ENCODE data around the gene ELAVL2.

ELAVL2 gene

GRCh38 chr9:23822261-23823169 is 3.5 kb downstream of the ELAVL2 start:
- no peak for DNase-seq (ENCODE audit: extremely low read depth in 1 of 2, low read depth in 1 of 2)

DNA sequence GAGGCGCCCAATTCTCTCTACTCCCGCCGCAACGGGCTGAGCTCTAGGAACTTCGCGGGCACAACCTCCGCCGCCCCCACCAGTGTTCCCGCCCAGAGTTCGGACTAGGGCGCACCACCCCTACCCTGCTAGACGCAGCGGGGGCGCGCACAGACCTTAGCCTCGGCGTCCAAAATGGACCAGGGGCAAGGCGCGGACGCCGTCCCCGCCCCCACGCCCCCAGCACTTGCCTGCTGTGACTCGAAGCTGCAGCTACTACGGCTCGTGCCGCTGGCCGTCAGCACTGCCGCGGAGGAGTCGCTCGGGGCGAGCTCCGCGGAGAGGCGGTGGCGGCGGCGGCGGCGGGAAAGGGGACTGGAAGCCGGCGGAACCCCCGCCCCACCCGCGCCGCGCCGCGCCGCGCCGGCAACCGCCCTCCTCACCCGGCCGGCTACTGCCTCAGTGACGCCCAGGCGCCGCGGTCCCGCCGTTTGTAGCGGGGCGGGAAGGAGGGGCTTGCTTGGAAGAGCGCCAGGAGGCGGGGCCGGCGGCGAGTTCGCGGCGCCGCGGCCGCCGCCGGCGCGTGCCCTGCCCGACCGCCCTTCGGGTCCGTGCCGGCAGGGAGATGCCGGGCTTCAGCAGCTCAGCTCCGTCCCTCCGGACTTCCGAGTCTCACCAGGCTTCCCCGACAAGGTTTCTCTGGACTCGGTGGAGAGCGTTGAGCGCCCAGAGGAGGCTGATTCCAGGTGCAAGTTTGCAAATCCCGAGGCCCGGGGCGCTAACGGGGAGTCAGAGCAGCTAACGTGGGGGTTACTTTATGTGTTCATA is 4.5 kb downstream of the ELAVL2 start:
- no peak for DNase-seq (ENCODE audit: extremely low read depth in 1 of 2, low read depth in 1 of 2)

GRCh38 chr9:23820451-23821374 is 5.3 kb downstream of the ELAVL2 start:
- no peak for DNase-seq (ENCODE audit: extremely low read depth in 1 of 2, low read depth in 1 of 2)

GRCh38 chr9:23819403-23819802 is 6.6 kb downstream of the ELAVL2 start:
- DNase-seq (ENCODE audit: extremely low read depth in 1 of 2, low read depth in 1 of 2), result no peak

DNA sequence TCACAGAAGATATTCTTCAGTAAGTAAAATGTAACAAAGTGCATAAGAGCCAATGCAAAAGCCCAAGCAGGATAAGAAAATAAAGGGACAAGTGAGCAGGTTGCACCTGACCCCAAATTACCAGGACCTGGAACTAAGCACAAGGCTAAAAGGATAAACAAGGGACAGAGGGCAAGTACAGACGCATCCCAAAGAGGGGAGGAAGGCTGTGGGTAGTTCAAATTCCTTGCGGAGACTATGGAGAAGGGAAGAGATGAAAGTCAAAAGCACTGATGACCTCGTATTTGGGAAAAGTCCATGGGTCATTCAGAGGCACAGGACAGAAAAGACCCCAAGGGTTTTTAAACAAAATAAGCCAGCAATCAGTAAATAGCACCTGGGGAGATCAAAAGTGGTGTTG is 11.8 kb downstream of the ELAVL2 start:
- no peak for DNase-seq (ENCODE audit: extremely low read depth in 1 of 2, low read depth in 1 of 2)

- no peak for DNase-seq (ENCODE audit: extremely low read depth in 1 of 2, low read depth in 1 of 2)
Observed at GRCh38 chr9:23812673-23813072, 13.4 kb downstream of the ELAVL2 start.

- DNase-seq (ENCODE audit: extremely low read depth in 1 of 2, low read depth in 1 of 2), result no peak
Observed at GRCh38 chr9:23811633-23812032, 14.4 kb downstream of the ELAVL2 start.

- DNase-seq (ENCODE audit: extremely low read depth in 1 of 2, low read depth in 1 of 2), result no peak
Observed at GRCh38 chr9:23803216-23803615, 22.8 kb downstream of the ELAVL2 start.

GRCh38 chr9:23801523-23801922 is 24.5 kb downstream of the ELAVL2 start:
- no peak for DNase-seq (ENCODE audit: extremely low read depth in 1 of 2, low read depth in 1 of 2)

- no peak for DNase-seq (ENCODE audit: extremely low read depth in 1 of 2, low read depth in 1 of 2)
Observed at GRCh38 chr9:23799521-23799920, 26.5 kb downstream of the ELAVL2 start.

GRCh38 chr9:23798325-23798724 is 27.7 kb downstream of the ELAVL2 start:
- no peak for DNase-seq (ENCODE audit: extremely low read depth in 1 of 2, low read depth in 1 of 2)

GRCh38 chr9:23796209-23796608 is 29.8 kb downstream of the ELAVL2 start:
- no peak for DNase-seq (ENCODE audit: extremely low read depth in 1 of 2, low read depth in 1 of 2)

DNA sequence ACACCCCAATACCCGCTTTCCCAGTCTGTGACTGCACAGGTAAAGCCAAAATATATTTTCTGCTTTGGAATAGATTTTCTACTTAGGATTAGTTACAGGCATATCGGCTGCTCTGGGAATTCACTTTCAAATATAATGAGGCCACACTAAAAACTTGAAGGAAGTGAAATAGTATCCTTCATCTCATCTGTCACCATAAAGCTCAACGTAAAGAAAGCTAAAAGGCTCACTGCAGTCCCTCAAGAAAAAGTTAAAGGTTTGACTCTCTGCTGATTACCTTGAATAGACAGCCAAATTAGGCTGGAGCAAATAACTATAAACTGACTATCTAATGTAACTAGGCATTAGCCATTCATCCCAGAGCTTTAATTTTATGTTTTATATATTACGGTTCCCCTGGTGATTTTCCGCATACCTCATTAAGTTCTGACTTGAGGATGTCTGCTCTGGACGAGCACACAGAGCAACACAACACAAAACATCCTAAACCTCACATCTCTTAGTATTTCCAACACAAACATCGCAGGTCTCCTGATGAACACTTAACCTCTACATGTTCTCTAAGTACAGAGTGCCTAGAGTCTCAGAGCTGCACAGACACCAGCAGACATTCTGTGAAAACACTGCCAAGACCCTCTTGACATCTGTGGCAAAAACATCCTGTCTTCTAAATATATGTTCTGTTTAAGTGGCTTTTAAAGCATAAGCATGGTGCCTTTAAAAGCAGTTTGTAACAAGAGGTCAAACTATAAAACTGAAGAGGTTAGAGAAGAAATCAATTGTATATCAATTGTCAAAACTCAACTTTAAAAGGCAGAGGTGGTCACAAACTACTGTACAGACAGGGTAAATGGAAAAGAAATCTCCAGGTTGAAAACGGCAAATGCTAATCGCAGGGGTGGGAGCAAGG is 35.4 kb downstream of the ELAVL2 start:
- DNase-seq (ENCODE audit: extremely low read depth in 1 of 2, low read depth in 1 of 2), result no peak

- DNase-seq (ENCODE audit: extremely low read depth in 1 of 2, low read depth in 1 of 2), result no peak
Observed at GRCh38 chr9:23789529-23790254, 36.3 kb downstream of the ELAVL2 start.

DNA sequence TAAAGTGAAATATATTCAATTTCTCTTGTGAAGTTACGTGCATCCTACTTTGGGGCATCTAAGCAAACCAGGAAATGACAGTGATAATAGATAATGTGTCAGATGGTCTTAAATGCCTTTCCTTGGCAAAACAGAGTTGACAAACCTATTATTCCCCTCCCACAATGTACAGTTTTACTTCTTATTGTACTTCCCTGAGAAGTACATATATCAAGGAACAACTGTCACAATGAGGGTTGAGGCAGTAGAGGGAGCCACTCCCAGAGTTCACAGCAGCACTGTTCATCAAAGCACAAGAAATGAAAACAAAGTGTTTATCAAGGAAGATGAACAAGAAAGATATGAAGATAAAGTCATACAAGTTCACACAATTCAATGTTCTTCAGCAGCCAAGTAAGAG is 41.1 kb downstream of the ELAVL2 start:
- DNase-seq (ENCODE audit: extremely low read depth in 1 of 2, low read depth in 1 of 2), result no peak

GRCh38 chr9:23783509-23783908 is 42.5 kb downstream of the ELAVL2 start:
- no peak for DNase-seq (ENCODE audit: extremely low read depth in 1 of 2, low read depth in 1 of 2)

DNA sequence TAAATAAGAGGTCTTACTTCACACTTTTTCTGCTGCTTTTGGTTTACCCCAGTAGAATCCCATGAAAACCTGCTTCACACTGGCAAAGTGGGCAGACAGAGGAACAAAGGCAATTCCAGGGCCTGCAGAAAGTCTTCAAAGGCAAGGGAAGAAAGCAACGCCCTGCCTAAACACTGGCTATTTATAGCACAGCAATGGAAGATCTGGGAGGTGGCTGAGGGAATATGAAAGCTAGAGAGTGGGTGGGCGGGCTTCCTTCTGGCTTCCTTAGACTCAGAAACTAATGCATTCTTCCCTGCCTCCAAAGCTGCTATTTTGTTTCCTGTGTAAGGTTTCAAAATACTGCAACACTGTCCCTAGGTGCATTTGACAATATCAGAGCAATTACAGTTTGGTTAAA is 46.8 kb downstream of the ELAVL2 start:
- DNase-seq (ENCODE audit: extremely low read depth in 1 of 2, low read depth in 1 of 2), result no peak

- DNase-seq (ENCODE audit: extremely low read depth in 1 of 2, low read depth in 1 of 2), result no peak
Observed at GRCh38 chr9:23777328-23777727, 48.7 kb downstream of the ELAVL2 start.

- DNase-seq (ENCODE audit: extremely low read depth in 1 of 2, low read depth in 1 of 2), result no peak
Observed at GRCh38 chr9:23775549-23775948, 50.5 kb downstream of the ELAVL2 start.

All from stimulated activated CD8-positive, alpha-beta memory T cell treated with anti-CD3 and anti-CD28 coated beads, Interleukin-7, amount 100 ng/mL, for 48 hours (primary cell).